ENCODE results near the gene FAM222A.

- no peak for TF ChIP-seq CTCF (IDR thresholded peaks at IDR 0.05)
- TF ChIP-seq POLR2A (IDR thresholded peaks at IDR 0.05): no peak
These were observed 12.9 kb downstream of the FAM222A start for GRCh38 chr12:109726511-109727038.
